PFSK-1 (cell line): ENCODE data around the gene AATK.

ENCODE experiments used
- FOXP2 ChIP-seq: optimal IDR thresholded peaks from 2 replicates; pipeline ENCODE3; 2011; ENCODE audit warnings: borderline replicate concordance, control low read depth, inconsistent platforms; ENCODE audit not compliant: insufficient read depth; ENCODE audit errors: extremely low read length, extremely low read depth
- POLR2AphosphoS5 ChIP-seq: IDR thresholded peaks from 2 replicates; pipeline ENCODE4 v1.6.1; 2012; ENCODE audit warnings: low read depth, mild to moderate bottlenecking, control low read depth, low read length, moderate library complexity
- SIN3A ChIP-seq: IDR thresholded peaks from 2 replicates; pipeline ENCODE4 v1.6.1; 2012; ENCODE audit warnings: mild to moderate bottlenecking, low read length, moderate library complexity, borderline replicate concordance; ENCODE audit not compliant: insufficient read depth
- TAF1 ChIP-seq: IDR thresholded peaks from 2 replicates; pipeline ENCODE4 v1.6.1; 2012; ENCODE audit warnings: low read length, control low read depth, borderline replicate concordance; ENCODE audit not compliant: insufficient read depth
- TF ChIP-seq, protein P1 (sequence below), 2 experiments: IDR thresholded peaks; 2 replicates each; pipeline versions ENCODE4 v1.6.1 to v1.8.0; 2011 to 2012; ENCODE audit warnings: low read depth in 2 of 2, low read length in 2 of 2, control low read depth in 1 of 2, inconsistent platforms in 1 of 2, mild to moderate bottlenecking in 1 of 2, moderate library complexity in 1 of 2; ENCODE audit not compliant: insufficient read depth in 1 of 2

Gene AATK

DNA sequence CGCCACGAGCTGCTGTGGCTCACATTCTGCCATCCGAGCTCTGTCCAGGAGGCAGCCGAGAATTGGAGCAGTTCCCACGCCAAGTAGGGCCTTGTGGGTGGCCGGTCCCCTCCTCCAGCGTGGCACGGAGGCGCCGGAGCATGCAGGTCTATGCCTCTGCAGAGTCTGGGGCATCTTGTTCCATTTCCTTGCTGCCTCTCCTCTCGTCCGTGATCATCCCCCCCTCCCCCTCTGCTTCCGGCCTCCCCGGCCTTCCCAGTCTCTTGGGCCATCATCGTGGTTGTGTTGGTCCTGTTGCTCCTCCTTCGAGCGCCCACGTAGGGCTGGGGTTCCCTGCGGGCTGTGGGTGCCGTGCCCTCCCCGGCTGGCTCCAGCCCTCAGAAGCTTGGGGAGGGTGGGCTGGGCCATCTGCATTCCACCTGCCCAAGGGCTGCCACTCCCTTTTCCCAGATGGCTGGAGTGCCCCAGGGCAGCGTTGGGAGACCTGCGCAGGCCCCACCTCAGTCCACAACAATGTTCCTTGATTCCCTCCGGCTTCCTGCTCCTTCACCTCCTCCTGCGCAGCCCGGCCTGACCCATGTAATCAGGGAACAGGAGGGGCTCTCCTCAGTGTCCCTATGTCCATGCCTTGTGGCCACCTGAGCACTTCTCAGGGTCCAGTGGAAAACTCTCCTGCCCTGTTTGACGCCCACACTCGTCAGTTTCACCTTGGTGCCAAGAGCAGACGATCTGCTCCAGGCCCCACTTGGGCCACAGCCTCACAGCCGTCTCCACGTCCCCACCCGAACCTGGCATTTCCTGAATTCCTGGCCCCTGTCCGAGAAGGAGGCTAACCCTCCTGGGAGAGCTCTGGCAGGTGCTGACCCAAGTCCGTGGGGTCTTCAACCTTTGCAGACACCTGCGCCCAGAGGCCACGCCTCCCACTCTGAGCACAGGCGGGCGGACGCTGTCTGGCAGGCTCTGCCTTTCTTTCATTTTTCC, 94.0 kb downstream of the AATK start:
- TF ChIP-seq TAF1: no peak
- 0 out of 2 replicates have a peak, but pooled peaks have one; percentile 13 for TF ChIP-seq POLR2AphosphoS5

DNA sequence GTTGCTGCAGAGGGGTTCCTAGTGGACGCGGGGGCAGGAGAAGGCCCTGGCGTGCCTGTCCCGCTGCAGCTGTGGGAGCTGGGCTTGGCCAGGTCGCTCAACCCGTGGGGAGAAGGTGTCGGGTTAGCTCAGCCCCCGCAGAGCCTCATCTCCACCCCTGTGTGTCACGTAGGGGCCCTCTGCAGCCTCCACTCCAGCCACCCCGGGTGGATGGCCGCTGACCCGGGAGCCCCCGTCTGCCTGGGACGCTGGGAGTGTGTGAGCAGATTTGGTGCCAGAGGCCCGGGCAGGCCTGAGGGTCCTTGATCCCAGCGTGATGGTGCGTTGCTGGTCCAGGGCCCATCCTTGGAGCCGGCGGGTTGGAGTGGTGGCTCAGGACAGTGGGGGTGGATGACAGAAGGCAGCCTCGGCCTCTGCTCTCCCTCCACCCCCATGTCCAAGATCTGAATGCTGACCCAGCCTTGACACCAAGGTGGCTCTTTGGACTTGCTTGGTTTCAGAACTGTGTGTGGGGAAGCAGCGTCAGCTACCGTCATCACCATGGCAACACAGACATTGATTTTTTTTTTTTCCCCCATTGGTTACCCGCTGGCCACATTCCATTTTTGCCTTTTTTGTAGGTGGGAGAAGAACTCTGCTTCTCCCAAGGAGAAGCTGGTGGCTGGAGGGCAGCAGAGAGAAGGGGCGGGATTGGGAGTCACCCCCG, 95.3 kb downstream of the AATK start:
- no peak for TF ChIP-seq SIN3A
- TF ChIP-seq FOXP2: no peak
- TF ChIP-seq POLR2AphosphoS5: no peak
- no peak for TF ChIP-seq TAF1
- TF ChIP-seq, protein P1, sequence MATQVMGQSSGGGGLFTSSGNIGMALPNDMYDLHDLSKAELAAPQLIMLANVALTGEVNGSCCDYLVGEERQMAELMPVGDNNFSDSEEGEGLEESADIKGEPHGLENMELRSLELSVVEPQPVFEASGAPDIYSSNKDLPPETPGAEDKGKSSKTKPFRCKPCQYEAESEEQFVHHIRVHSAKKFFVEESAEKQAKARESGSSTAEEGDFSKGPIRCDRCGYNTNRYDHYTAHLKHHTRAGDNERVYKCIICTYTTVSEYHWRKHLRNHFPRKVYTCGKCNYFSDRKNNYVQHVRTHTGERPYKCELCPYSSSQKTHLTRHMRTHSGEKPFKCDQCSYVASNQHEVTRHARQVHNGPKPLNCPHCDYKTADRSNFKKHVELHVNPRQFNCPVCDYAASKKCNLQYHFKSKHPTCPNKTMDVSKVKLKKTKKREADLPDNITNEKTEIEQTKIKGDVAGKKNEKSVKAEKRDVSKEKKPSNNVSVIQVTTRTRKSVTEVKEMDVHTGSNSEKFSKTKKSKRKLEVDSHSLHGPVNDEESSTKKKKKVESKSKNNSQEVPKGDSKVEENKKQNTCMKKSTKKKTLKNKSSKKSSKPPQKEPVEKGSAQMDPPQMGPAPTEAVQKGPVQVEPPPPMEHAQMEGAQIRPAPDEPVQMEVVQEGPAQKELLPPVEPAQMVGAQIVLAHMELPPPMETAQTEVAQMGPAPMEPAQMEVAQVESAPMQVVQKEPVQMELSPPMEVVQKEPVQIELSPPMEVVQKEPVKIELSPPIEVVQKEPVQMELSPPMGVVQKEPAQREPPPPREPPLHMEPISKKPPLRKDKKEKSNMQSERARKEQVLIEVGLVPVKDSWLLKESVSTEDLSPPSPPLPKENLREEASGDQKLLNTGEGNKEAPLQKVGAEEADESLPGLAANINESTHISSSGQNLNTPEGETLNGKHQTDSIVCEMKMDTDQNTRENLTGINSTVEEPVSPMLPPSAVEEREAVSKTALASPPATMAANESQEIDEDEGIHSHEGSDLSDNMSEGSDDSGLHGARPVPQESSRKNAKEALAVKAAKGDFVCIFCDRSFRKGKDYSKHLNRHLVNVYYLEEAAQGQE (IDR thresholded peaks at IDR 0.05; ENCODE audit: insufficient read depth in 1 of 2, low read depth in 2 of 2, low read length in 2 of 2): no peak

DNA sequence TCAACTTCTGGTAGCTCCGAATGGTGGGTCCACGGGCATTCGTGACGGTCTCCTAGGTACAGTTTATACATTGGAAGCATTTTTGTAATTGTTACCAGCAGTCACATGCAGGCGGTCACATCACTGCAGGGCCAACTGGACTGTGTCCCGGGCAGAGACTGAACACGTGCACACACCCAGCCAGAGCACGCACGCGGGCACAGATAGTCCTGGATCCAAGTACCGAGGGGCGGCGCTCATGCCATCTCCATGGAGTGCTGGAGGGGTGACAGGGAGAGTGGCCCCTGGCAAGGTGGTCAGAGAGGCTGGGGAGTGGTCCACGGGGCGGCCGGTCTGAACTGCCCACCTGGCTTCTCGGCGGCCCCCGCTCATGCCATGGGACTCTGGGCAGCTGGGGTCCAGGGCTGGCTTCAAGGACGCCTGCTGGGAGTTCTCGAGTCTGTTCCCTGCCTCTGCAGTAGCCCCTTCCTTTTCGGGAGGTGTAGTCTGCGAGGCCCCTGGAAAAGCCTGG, 96.8 kb downstream of the AATK start:
- TF ChIP-seq SIN3A (no peak), POLR2AphosphoS5 (no peak)

DNA sequence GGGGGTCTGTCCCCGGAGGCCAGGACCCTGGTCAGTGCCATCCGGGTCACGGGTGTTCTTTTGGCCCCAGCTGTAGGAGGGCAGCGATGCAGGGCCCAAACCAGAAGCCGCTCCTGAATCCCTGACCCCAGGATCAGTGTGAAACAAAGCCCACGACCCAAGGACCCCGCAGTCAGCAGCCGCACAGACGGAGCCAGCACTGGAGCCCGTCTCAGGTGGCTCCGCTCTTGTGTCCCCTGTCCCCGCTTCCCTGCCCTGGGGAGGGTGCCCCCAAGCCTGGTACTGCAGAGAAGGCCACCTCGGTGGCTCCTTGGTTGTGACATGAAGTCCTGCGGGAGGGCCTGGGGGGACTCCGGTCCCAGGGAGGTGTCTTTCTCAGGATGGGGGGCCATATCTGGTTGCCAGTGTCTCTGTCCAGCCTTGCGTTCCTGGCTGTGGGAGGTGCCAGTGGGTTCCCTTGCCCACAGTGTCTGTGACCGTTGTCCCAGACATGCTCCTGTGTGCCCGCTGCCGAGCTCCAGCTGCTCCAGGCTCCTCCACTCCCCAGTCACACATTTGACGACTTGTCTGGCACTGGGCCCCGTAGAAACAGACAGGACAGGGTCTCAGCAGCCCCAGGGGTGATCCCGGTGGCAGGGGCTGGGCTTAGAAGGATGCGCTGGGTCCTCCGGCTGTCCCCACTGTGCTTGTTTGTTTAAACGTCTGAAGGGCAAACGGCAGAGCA, 97.4 kb downstream of the AATK start:
- TF ChIP-seq, protein P1 (IDR thresholded peaks at IDR 0.05; ENCODE audit: insufficient read depth in 1 of 2, low read depth in 2 of 2, low read length in 2 of 2): no peak
- TF ChIP-seq POLR2AphosphoS5: no peak
- no peak for TF ChIP-seq SIN3A
- TF ChIP-seq TAF1: no peak
- TF ChIP-seq FOXP2: no peak

DNA sequence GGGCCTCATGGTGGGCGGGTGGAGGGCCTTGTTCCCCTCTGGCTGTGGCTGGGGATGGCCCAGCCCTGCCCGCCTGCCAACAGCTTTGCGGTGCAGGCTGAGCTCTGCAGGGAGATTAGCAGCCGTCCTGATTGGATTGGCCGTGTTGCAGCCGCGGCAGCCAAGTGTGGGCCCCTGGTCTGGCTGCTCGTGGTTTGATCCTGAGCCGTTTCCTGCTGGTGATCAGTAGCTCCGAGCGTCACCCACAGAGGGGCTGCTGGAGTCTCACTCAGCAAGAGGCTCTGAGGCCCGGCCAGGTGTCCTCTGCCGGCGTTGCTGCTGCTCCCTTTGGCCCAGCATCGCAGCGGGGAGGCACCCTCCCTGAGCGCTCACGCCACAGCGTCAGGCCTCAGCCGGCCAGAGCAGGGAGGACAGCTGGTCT, 98.6 kb downstream of the AATK start:
- no peak for TF ChIP-seq FOXP2
- no peak for TF ChIP-seq SIN3A
- no peak for TF ChIP-seq POLR2AphosphoS5
- no peak for TF ChIP-seq TAF1
- TF ChIP-seq, protein P1 (IDR thresholded peaks at IDR 0.05; ENCODE audit: insufficient read depth in 1 of 2, low read depth in 2 of 2, low read length in 2 of 2): no peak
